Chondrocyte (in vitro differentiated cells): ENCODE results near the gene DTNBP1. TPM values are rescaled to one million over a fixed set of nuclear protein-coding genes. Genes with fewer than 3 reads are reported as not detected.

Experiments
- DNase-seq: peaks from one replicate; pipeline ENCODE4 v3.0.0; 2021; ENCODE audit warnings: mixed read lengths, low spot score
- H3K27ac Mint-ChIP-seq: one replicate; pipeline ENCODE4 v1.8.0; 2021; ENCODE audit warnings: mild to moderate bottlenecking, moderate library complexity, mixed read lengths; ENCODE audit not compliant: unreplicated experiment
- H3K27me3 Mint-ChIP-seq: 2 replicates; pipeline ENCODE4 v1.8.0; 2021; ENCODE audit warnings: low read depth, mixed read lengths
- H3K36me3 Mint-ChIP-seq: 2 replicates; pipeline ENCODE4 v1.8.0; 2021; ENCODE audit warnings: low read depth, mixed read lengths
- H3K4me1 Mint-ChIP-seq: 2 replicates; pipeline ENCODE4 v1.8.0; 2021; ENCODE audit warnings: low read depth, mild to moderate bottlenecking, mixed read lengths
- H3K4me3 Mint-ChIP-seq: one replicate; pipeline ENCODE4 v1.8.0; 2021; ENCODE audit warnings: mild to moderate bottlenecking, moderate library complexity, mixed read lengths; ENCODE audit not compliant: unreplicated experiment
- H3K9me3 Mint-ChIP-seq: 2 replicates; pipeline ENCODE4 v1.8.0; 2021; ENCODE audit warnings: low read depth, mixed read lengths
- total RNA-seq: library from RNA; stranded (reverse); gene quantifications from 3 replicates; pipeline ENCODE4 v1.2.1, GENCODE V29; 2021
- TF ChIP-seq, protein P1 (sequence below): fragments of 200-600 bp; sonication (generic); IDR thresholded peaks from 2 replicates; pipeline ENCODE4 v1.5.0; 2021; ENCODE audit warnings: antibody characterized with exemption, mild to moderate bottlenecking, moderate library complexity

Gene DTNBP1
- total RNA-seq, 1 donor from 2014 or later: 18.0 TPM

DNA sequence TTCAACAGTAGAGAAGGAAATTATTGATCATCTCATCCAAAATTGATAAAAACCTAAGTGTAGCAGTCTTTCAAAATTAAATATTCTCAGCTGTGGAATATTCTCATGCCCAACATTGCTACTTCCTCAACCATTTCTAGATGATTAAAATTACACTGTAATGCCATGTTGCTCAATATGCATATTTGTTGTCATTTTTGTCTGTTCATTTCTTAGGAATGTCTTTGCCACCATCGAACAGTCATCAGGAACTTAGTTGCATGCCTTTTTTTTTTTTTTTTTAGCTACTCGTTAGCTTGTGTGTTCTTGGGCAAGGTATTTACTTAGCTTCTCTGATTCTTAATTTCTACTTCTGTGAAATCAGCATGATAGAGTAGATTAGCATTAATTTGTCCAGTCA lies 188.6 kb downstream of the DTNBP1 start:
- Mint-ChIP-seq H3K9me3 (no peaks in the 10 kb centered on the region), H3K36me3 (no peaks in the 10 kb centered on the region), H3K27me3 (no peaks in the 10 kb centered on the region), H3K4me3 (no peak overlapping the region), H3K4me1 (peaks cover 28% of the 10 kb centered on the region), H3K27ac (no peak overlapping the region)
- TF ChIP-seq, protein P1, sequence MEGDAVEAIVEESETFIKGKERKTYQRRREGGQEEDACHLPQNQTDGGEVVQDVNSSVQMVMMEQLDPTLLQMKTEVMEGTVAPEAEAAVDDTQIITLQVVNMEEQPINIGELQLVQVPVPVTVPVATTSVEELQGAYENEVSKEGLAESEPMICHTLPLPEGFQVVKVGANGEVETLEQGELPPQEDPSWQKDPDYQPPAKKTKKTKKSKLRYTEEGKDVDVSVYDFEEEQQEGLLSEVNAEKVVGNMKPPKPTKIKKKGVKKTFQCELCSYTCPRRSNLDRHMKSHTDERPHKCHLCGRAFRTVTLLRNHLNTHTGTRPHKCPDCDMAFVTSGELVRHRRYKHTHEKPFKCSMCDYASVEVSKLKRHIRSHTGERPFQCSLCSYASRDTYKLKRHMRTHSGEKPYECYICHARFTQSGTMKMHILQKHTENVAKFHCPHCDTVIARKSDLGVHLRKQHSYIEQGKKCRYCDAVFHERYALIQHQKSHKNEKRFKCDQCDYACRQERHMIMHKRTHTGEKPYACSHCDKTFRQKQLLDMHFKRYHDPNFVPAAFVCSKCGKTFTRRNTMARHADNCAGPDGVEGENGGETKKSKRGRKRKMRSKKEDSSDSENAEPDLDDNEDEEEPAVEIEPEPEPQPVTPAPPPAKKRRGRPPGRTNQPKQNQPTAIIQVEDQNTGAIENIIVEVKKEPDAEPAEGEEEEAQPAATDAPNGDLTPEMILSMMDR: no peak
- DNase-seq: no peak

DNA sequence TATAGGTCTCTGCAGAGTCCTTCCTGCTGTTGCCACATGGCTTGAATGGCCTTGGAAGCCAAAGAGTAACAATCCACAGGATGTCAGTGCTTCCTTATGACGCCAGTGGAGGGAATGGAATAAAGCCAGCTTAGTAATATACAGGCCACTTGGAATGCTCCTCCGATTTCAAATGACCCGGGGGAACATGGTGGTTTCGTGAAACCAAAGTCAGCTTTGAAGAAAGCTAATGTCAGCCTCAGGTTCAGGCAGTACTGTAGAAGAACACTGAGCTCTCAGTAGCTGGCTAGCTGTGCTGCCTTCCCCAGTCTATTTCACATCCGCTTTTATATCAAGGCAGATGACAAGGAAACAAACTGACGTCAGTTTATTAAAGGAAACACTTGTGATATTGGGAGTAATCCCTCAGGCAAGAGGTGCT lies 189.1 kb downstream of the DTNBP1 start:
- peaks cover 28% of the 10 kb centered on the region for H3K4me1 Mint-ChIP-seq
- H3K4me3 Mint-ChIP-seq: no peak overlapping the region
- peak overlapping the region; percentile 9 for H3K27ac Mint-ChIP-seq
- H3K27me3 Mint-ChIP-seq: no peaks in the 10 kb centered on the region
- TF ChIP-seq, protein P1: no peak
- no peak for DNase-seq
- H3K36me3 Mint-ChIP-seq: peaks cover 1% of the 10 kb centered on the region
- no peaks in the 10 kb centered on the region for H3K9me3 Mint-ChIP-seq

DNA sequence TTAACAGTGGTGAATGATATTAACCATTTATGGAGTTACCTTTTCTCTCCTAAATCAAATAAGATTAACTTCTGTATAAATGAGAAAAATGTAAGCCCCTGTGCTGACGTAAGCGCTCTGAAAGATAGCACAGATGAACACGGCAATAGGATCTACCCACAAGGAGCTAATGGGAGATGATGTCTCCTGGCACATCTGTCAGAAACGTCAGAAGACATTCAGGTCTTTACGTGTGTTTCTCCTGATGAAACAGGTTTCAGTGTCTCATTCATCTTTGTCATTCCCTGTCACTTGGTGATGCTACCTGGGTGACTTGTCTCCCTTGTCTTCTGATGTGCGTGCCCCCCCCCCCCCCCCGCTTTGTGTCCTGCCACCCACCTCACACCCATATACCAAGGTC lies 189.7 kb downstream of the DTNBP1 start:
- H3K36me3 Mint-ChIP-seq: peaks cover 2% of the 10 kb centered on the region
- TF ChIP-seq, protein P1: no peak
- no peaks in the 10 kb centered on the region for H3K27me3 Mint-ChIP-seq
- H3K4me1 Mint-ChIP-seq: peaks cover 28% of the 10 kb centered on the region
- no peak overlapping the region for H3K4me3 Mint-ChIP-seq
- no peaks in the 10 kb centered on the region for H3K9me3 Mint-ChIP-seq
- no peak for DNase-seq
- H3K27ac Mint-ChIP-seq: no peak overlapping the region
